Epithelial cell of prostate (primary cell): ENCODE measurements around the gene INMT.

Experiments used
- DNase-seq: peaks from one replicate; pipeline ENCODE4 v3.0.0-alpha.2; 2011; ENCODE audit warnings: low read depth, low spot score
- H3K27ac ChIP-seq: fragments of 450-650 bp; 2 replicates; pipeline ENCODE4 v1.5.1; 2017; ENCODE audit warnings: mild to moderate bottlenecking

The INMT gene

GRCh38 chr7:30804078-30804661 lies 52.2 kb downstream of the INMT start:
- peak overlapping the region; percentile 45 for H3K27ac ChIP-seq
- DNase-seq: peak; percentile 43

- DNase-seq: no peak
- no peak overlapping the region for H3K27ac ChIP-seq
Measured at GRCh38 chr7:30805081-30805691, 53.3 kb downstream of the INMT start.

DNA sequence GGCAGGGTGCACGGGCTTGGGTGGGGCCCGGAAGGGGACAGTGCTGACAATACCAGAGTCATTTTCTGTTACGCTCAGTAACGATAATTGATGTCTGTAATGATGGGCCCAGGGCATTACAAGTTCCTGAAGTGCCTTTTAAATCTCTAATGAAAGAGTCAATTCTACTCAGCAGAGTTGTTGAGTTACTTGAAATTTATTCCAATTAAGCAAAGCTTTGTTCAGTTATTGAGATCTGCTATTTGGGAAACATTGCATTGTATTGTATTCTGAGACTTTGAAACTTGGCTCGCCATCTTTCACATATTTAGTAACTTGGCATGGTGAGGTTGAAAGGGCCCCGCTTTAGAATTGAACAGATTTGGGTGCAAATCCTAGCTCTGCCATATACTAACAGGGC lies 54.0 kb downstream of the INMT start:
- no peak overlapping the region for H3K27ac ChIP-seq
- no peak for DNase-seq
